Memory B cell (primary cell): ENCODE data around the gene PLXDC2.

ENCODE experiments used
- ATAC-seq: fragments of 150-1000 bp; cut with Tn5 transposase; 2 replicates; pipeline ENCODE4 v1.10.0; 2021; ENCODE audit warnings: low read depth, mild to moderate bottlenecking, moderate library complexity
- DNase-seq, 2 donors: peaks; one replicate each; pipeline ENCODE4 v3.0.0; 2022; ENCODE audit warnings: low spot score in 2 of 2
- H3K27ac Mint-ChIP-seq: one replicate; pipeline ENCODE4 v1.8.0; 2022; ENCODE audit warnings: mild to moderate bottlenecking, moderate library complexity, mixed read lengths
- H3K27me3 Mint-ChIP-seq: one replicate; pipeline ENCODE4 v1.8.0; 2022; ENCODE audit warnings: mixed read lengths
- H3K36me3 Mint-ChIP-seq: one replicate; pipeline ENCODE4 v1.8.0; 2022; ENCODE audit warnings: mild to moderate bottlenecking, mixed read lengths
- H3K4me1 Mint-ChIP-seq: one replicate; pipeline ENCODE4 v1.8.0; 2022; ENCODE audit warnings: mixed read lengths
- H3K4me3 Mint-ChIP-seq: one replicate; pipeline ENCODE4 v1.8.0; 2022; ENCODE audit warnings: mild to moderate bottlenecking, moderate library complexity, mixed read lengths
- H3K9me3 Mint-ChIP-seq: one replicate; pipeline ENCODE4 v1.8.0; 2022; ENCODE audit warnings: mixed read lengths

The PLXDC2 gene

DNA sequence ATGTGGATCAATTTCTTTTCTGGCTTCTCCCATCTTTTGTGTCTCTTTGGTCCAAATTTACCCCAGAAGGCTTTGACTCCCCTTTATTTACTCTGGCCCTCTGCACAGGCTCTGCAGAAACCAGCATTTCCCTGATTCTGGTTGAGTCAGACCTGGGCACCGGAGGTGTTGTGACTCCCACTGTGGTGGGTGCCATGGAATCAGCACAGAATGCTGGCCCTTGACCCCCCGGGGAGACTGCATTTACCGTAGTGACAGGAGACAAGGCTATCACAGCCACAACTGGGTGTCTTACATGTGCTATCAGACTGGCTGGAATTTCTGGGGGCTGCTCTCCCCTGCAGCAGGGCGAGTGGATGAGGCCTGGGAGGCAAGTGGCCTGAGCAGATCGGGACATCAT is 37.6 kb downstream of the PLXDC2 start:
- H3K9me3 Mint-ChIP-seq, result peaks cover 3% of the 10 kb centered on the region
- no peaks in the 10 kb centered on the region for H3K27me3 Mint-ChIP-seq
- no peak for DNase-seq
- no peak overlapping the region for H3K27ac Mint-ChIP-seq
- no peaks in the 10 kb centered on the region for H3K36me3 Mint-ChIP-seq
- H3K4me1 Mint-ChIP-seq, result no peaks in the 10 kb centered on the region
- no peak overlapping the region for H3K4me3 Mint-ChIP-seq
- ATAC-seq, result no peak

DNA sequence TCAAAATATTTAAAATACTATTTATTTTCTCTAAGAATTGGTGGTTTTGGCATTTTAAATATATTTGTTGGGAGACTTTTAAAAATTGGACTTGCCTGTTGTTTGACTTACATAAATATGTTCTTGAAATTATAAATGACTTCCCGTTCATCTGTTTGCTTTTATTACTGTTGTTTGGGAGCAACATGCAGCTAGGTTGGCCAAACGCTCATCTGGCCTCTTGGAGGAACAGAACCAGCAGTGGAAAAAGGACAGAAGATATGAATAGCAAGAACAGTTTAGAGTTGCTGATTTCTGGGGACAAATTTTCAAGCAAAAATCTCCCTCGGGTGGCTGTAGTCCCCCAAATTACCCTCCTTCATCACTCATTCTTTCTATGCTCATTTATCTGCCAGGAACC is 41.6 kb downstream of the PLXDC2 start:
- Mint-ChIP-seq H3K27ac (no peak overlapping the region), H3K9me3 (peaks cover 6% of the 10 kb centered on the region), H3K4me3 (no peak overlapping the region), H3K27me3 (no peaks in the 10 kb centered on the region), H3K4me1 (no peaks in the 10 kb centered on the region), H3K36me3 (no peaks in the 10 kb centered on the region)
- ATAC-seq (no peak), DNase-seq (no peak)

DNA sequence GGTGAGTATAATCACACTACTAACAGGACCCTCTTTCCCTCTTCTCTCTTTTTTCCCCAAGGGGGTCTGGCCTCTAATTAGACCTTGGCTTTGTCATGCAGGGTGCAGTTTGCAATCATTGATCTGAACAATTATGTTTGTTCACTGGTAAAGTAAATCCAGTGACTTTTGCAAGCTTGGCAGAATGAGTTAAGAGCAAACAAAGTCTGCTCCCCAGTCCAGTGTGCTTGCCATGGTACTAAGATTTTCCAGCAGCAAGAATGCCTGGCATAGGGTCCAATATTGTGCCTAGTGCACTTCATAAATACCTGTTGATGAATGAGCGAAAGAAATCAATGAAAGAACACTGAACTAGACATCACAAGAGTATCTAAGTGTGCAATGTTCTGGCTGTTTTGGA is 43.9 kb downstream of the PLXDC2 start:
- no peak overlapping the region for H3K27ac Mint-ChIP-seq
- no peaks in the 10 kb centered on the region for H3K36me3 Mint-ChIP-seq
- ATAC-seq (no peak), DNase-seq (no peak)
- H3K9me3 Mint-ChIP-seq, result peaks cover 7% of the 10 kb centered on the region
- no peak overlapping the region for H3K4me3 Mint-ChIP-seq
- H3K4me1 Mint-ChIP-seq, result no peaks in the 10 kb centered on the region
- no peaks in the 10 kb centered on the region for H3K27me3 Mint-ChIP-seq

DNA sequence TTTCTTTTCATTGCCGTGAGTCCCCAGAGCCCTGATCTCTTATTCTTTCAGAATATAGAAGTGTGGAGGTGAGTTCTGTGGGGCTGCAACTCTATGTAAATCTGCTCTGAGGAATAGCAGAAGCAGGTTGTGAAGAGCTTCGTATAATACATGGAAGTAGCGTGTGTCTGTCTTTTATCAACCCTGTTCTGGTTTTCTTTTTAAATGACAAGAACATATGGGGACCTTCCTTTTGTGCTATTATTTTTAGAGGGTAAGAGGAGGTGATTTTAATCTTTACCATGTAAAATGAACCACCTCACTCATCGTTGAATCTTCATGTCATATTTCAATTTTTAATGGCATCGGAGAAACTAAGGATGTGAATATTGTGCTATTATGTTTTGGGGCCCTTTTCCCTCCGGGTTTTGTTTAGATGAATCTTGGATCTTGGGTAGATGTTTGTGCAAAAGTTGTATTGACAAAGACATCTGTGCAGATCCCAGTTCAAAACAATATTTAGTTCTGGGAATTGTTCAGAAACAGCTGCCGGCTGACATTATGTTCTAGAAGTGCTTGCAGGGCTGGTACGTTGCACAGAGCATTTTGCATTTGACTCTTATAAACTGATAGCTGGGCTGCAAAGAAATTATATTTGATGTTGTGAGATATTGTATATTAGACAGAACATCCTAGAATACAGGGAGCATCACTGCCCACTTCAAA is 46.7 kb downstream of the PLXDC2 start:
- no peak overlapping the region for H3K27ac Mint-ChIP-seq
- no peaks in the 10 kb centered on the region for H3K4me1 Mint-ChIP-seq
- H3K9me3 Mint-ChIP-seq, result peaks cover 7% of the 10 kb centered on the region
- H3K4me3 Mint-ChIP-seq, result no peak overlapping the region
- no peak for ATAC-seq
- DNase-seq, result no peak
- no peaks in the 10 kb centered on the region for H3K36me3 Mint-ChIP-seq
- no peaks in the 10 kb centered on the region for H3K27me3 Mint-ChIP-seq

DNA sequence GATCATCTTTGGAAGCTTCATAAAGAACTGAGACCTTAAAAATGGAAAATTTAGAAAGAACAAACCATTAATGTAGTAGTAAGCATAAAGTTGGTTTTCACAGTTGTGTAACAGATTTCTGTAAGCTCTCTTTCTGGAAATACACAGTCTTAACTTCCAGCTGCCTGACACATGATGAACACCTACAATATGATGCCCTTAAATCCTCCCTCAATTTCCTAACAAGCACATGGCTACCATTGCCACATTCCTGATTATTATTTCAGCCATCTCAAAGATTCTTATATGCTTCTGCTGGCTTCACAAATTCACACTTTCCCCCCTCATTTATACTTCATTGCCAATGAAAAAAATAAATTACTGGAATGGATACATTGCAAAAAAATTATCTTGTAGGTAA is 49.4 kb downstream of the PLXDC2 start:
- no peaks in the 10 kb centered on the region for H3K4me1 Mint-ChIP-seq
- no peaks in the 10 kb centered on the region for H3K36me3 Mint-ChIP-seq
- no peaks in the 10 kb centered on the region for H3K27me3 Mint-ChIP-seq
- H3K9me3 Mint-ChIP-seq, result peaks cover 7% of the 10 kb centered on the region
- no peak overlapping the region for H3K4me3 Mint-ChIP-seq
- DNase-seq (no peak), ATAC-seq (no peak)
- H3K27ac Mint-ChIP-seq, result no peak overlapping the region

DNA sequence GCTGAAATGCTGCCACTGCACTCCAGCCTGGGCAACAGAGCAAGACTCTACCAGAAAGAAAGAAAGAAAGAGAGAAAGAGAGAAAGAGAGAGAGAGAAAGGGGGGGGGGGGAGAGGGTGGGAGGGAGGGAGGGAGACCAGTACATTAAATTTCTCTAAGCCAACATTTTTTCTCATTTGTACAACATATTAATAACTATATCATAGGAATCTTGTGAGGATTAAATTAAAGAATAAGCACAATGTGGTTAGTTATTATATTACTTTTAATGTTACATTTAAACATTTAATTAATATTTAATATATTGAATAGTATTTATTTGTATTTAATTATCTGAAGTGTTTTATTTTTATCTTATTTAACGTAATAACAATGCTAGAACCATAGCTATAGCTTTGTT is 53.1 kb downstream of the PLXDC2 start:
- Mint-ChIP-seq H3K27ac (no peak overlapping the region), H3K4me3 (no peak overlapping the region), H3K4me1 (no peaks in the 10 kb centered on the region), H3K36me3 (no peaks in the 10 kb centered on the region), H3K27me3 (no peaks in the 10 kb centered on the region), H3K9me3 (peaks cover 3% of the 10 kb centered on the region)
- no peak for ATAC-seq
- no peak for DNase-seq

DNA sequence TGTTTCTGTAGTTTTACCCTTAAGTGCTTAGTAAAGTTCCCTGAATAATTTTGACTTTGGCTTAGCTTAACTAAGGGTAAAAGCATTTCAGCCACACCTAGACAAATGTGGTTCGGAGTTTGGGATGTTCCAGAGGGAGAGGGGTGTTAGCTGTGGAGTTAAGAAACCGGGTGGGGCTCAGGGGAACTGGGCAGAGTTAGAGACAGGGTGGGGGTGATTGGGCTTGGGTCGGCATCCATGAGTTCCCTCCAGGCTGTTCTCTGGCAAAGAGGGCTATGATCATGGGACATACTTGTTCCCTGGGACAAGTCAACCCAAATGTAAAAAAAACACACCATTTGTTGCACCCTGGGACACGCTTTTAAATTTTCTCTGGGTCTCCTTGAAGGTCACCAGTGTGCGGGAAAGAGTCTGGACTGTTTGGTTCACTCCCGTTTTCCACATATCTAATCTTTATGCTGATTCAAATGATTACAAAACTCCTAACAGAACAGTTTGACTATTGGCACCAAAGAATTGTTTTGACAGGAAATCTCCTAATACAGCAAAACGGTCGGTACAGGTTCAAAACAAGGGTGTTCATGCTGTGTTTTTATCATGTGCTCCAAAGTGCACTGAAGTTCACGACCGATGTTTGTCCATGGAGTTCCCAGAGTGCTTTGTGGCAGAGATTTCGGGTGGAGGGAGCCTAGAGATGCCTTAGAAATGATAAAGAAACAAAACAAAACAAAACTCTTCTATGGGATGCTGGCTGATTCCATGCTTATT is 56.5 kb downstream of the PLXDC2 start:
- H3K27me3 Mint-ChIP-seq, result no peaks in the 10 kb centered on the region
- DNase-seq (no peak), ATAC-seq (no peak)
- H3K4me3 Mint-ChIP-seq, result no peak overlapping the region
- peaks cover 4% of the 10 kb centered on the region for H3K9me3 Mint-ChIP-seq
- H3K27ac Mint-ChIP-seq, result no peak overlapping the region
- no peaks in the 10 kb centered on the region for H3K36me3 Mint-ChIP-seq
- no peaks in the 10 kb centered on the region for H3K4me1 Mint-ChIP-seq

DNA sequence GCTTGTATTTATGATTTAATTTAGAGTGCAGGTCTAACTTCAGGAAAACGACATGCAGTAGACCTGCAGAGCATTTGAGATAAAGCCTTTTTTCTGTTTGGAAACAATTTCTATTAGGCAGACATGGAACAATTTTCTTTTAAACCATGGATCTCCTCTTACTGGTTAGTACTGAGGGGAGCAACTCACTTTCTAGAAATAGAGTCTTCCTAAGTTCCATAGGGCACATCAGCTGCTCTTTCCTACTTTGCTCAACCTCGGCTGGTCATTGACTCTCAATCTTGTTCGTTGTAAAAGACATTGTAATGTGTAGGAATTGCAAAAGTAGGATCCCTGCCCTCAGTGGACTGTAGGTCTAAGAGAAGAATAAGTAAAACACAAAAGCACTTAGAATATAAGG is 58.0 kb downstream of the PLXDC2 start:
- no peak overlapping the region for H3K4me3 Mint-ChIP-seq
- DNase-seq (no peak), ATAC-seq (no peak)
- H3K27ac Mint-ChIP-seq, result no peak overlapping the region
- no peaks in the 10 kb centered on the region for H3K36me3 Mint-ChIP-seq
- no peaks in the 10 kb centered on the region for H3K4me1 Mint-ChIP-seq
- peaks cover 4% of the 10 kb centered on the region for H3K9me3 Mint-ChIP-seq
- no peaks in the 10 kb centered on the region for H3K27me3 Mint-ChIP-seq

DNA sequence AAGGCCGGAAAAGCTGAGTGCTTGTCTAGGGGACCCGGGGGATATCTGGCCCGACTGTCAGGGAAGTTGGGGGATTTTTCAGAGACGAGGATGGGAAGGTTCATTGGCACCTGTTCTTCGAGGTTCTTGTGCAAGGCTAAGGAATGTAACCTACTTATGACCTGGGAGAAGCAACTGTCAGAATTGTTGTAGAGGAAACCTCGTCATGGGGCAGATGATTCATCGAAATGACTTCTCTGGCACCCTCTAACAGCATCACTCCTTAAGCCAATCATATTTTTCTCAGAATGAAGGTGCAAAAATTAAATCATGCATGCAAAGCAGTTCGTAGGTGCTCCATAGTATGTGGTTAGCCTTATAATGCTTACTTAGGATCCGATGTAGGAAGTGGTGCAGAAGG is 58.6 kb downstream of the PLXDC2 start:
- Mint-ChIP-seq H3K27ac (no peak overlapping the region), H3K9me3 (peaks cover 5% of the 10 kb centered on the region), H3K4me1 (no peaks in the 10 kb centered on the region), H3K36me3 (no peaks in the 10 kb centered on the region), H3K27me3 (no peaks in the 10 kb centered on the region), H3K4me3 (no peak overlapping the region)
- DNase-seq, result no peak
- no peak for ATAC-seq

DNA sequence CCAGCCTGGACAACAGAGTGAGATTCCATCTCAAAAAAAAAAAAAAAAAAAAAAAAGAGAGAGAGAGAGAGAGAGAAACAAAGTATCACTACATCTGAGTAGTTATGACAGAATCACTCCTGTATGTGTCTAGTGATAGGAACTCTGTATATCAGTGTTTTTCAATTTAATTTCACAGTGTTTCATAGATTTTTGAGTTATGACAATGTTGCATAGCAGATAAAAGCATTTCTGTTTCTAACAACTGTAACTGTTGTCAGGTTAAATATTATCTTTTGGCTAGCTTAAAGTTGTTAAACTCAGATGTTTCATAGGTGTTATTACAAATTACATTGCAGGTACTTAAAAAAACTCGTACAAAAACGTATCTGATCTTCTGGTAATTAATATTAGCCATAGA is 60.3 kb downstream of the PLXDC2 start:
- Mint-ChIP-seq H3K27me3 (no peaks in the 10 kb centered on the region), H3K4me1 (no peaks in the 10 kb centered on the region), H3K9me3 (peaks cover 4% of the 10 kb centered on the region), H3K27ac (no peak overlapping the region), H3K4me3 (no peak overlapping the region), H3K36me3 (no peaks in the 10 kb centered on the region)
- no peak for DNase-seq
- ATAC-seq, result no peak

DNA sequence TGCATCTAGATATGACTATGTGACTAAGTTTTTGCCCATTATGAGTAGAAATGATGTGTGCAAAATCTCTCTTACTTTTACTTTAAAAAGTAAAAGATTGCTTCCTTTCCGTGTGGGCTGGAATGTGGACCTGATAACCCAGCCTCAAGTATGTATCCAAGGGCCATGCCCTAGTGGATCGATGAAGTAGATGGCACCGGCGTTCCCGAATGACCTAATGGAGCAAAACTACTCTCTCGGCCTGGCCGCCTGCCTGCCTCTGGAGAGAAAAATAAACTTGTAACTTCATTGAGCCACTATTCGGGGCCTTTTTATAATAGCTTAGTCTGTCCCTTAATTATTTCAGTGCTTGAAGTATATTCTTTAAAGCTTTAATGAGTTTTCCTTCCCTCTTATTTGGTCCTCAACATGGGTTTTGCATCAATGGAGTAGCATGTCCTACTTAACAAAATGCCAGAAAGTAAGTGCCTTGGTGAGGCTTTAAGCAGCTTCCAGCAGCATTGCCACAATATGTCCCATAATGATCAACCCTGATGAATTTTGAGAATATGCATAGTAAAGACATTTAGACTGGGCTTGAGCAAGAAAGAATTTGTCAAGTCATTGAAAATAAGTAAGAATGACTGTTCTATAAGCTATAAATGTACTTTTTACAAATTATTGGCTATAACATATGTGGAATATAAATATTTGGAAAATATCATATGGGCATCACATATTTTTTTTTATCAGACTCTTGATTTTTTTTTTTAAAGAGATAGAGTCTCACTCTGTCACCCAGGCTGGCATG is 61.4 kb downstream of the PLXDC2 start:
- Mint-ChIP-seq H3K27ac (no peak overlapping the region), H3K36me3 (no peaks in the 10 kb centered on the region), H3K9me3 (peaks cover 6% of the 10 kb centered on the region), H3K27me3 (no peaks in the 10 kb centered on the region), H3K4me1 (no peaks in the 10 kb centered on the region), H3K4me3 (no peak overlapping the region)
- ATAC-seq (no peak), DNase-seq (no peak)

DNA sequence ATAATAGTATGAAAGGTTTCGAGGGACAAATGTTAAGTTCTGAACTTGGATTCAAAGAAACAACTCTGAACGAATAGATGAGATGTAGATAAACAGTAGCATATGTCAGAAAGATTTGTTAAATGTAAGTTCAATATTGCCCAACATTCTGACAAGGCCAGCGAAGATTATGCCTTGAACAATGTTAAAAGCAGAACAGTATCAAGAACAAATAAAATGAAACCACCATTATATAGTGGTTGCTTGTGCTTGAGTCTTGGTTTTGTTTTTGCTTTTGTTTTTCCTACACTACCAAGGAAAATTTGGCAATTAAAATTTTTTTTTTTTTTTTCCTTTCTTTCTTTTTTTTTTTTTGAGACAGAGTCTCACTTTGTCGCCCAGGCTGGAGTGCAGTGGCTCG is 66.4 kb downstream of the PLXDC2 start:
- H3K27ac Mint-ChIP-seq, result no peak overlapping the region
- no peaks in the 10 kb centered on the region for H3K27me3 Mint-ChIP-seq
- no peaks in the 10 kb centered on the region for H3K36me3 Mint-ChIP-seq
- no peak overlapping the region for H3K4me3 Mint-ChIP-seq
- peaks cover 4% of the 10 kb centered on the region for H3K9me3 Mint-ChIP-seq
- no peaks in the 10 kb centered on the region for H3K4me1 Mint-ChIP-seq
- DNase-seq, result no peak
- no peak for ATAC-seq

DNA sequence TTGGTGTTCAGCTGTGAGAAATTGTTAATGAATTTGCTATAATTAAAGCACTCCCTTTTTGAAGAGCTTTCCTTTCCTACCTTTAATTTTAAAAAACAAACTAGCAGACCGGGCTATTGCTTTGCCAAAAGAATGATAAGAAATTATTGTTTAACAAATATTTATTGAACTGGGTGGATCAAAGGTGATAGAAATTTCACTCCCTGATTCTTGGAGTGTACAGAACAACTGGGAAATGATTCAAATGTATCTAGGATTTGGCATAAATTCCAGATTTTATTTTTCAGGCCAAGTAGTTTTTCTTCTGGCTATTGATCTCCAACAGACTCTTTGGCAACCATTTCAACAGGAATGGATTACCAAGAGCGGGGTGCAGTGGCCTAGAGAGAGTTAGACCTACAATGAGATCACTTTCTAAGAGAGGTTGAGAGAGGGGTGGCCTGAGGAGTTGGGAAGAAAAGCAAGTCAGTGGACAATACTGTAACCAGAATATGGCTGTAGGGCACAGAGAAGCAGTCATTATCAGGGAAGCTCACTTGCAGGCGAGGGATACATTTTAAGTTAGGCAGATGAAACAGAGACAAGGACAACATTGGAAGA is 71.9 kb downstream of the PLXDC2 start:
- H3K9me3 Mint-ChIP-seq, result peaks cover 1% of the 10 kb centered on the region
- DNase-seq (no peak), ATAC-seq (no peak)
- H3K36me3 Mint-ChIP-seq, result no peaks in the 10 kb centered on the region
- no peaks in the 10 kb centered on the region for H3K27me3 Mint-ChIP-seq
- H3K4me3 Mint-ChIP-seq, result no peak overlapping the region
- no peak overlapping the region for H3K27ac Mint-ChIP-seq
- no peaks in the 10 kb centered on the region for H3K4me1 Mint-ChIP-seq

DNA sequence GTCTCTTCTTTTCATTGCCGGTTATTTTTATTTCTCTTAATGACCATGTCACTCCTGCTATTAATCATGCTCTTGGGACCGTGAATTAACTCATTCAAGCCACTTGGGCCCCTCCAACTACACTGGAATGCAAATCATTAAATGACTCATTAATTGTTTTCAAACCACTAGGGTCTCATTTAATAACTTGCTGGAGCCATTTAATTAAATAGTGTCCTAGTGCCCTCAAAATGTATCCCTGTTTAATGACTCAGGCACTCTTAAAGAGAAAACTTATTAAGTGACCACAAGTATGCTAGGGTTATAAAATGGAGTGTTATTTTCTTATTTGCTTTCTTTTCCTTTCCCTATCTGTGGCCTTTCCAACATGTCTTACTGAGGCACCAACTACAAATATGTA is 73.0 kb downstream of the PLXDC2 start:
- no peak for ATAC-seq

More for the DNA sequence above, 73.0 kb downstream of the PLXDC2 start:
- Mint-ChIP-seq H3K4me1 (no peaks in the 10 kb centered on the region), H3K36me3 (no peaks in the 10 kb centered on the region), H3K9me3 (peaks cover 1% of the 10 kb centered on the region), H3K4me3 (no peak overlapping the region), H3K27ac (no peak overlapping the region), H3K27me3 (no peaks in the 10 kb centered on the region)
- DNase-seq, result no peak
